Cardiac muscle cell (in vitro differentiated cells and primary cell): Measurements from ENCODE around the gene BASP1. TPM values are rescaled to one million over a fixed set of nuclear protein-coding genes. Genes with fewer than 3 reads are reported as not detected.

Source experiments
- DNase-seq, 2 donors: peaks; one replicate each; pipeline versions ENCODE4 v3.0.0 to v3.0.0-alpha.2; 2010 to 2017; ENCODE audit warnings: low read depth in 1 of 2, low spot score in 1 of 2
- H3K27ac ChIP-seq: fragments of 200-600 bp; sonication (generic); 2 replicates; pipeline ENCODE4 v1.5.1; 2016
- H3K27me3 ChIP-seq: fragments of 200-600 bp; sonication (generic); 2 replicates; pipeline ENCODE4 v1.6.0; 2016; ENCODE audit warnings: control low read depth
- H3K36me3 ChIP-seq: fragments of 200-600 bp; sonication (generic); 2 replicates; pipeline ENCODE4 v1.5.1; 2016; ENCODE audit warnings: control low read depth
- H3K4me1 ChIP-seq: fragments of 200-600 bp; sonication (generic); 2 replicates; pipeline ENCODE4 v1.8.1; 2017; ENCODE audit warnings: low read depth, mild to moderate bottlenecking, mixed run types
- H3K4me3 ChIP-seq: fragments of 200-600 bp; sonication (generic); 2 replicates; pipeline ENCODE4 v1.5.1; 2016; ENCODE audit warnings: mild to moderate bottlenecking
- H3K9me3 ChIP-seq: fragments of 200-600 bp; sonication (generic); 2 replicates; pipeline ENCODE4 v1.5.1; 2017; ENCODE audit warnings: low read depth, mild to moderate bottlenecking, control low read depth
- polyA plus RNA-seq: library from polyadenylated mRNA; unstranded; fragments of >200 nt; fragmentation: Nextera tagmentation; extraction: Ambion mirVana; gene quantifications from 2 replicates; pipeline ENCODE4 v1.2.1, GENCODE V29; 2016
- total RNA-seq: library from RNA; depleted of rRNA; stranded (reverse); fragments of >200 nt; gene quantifications from 2 replicates; pipeline ENCODE4 v1.2.3, GENCODE V29; 2016
- TF ChIP-seq, protein P1 (sequence below): IDR thresholded peaks from 2 replicates; pipeline ENCODE4 v1.5.1; 2012; ENCODE audit warnings: low read depth, mild to moderate bottlenecking, low read length

BASP1 gene
- total and polyA plus RNA-seq, 2 experiments from 2014 or later: 91.2 to 129 TPM

DNA sequence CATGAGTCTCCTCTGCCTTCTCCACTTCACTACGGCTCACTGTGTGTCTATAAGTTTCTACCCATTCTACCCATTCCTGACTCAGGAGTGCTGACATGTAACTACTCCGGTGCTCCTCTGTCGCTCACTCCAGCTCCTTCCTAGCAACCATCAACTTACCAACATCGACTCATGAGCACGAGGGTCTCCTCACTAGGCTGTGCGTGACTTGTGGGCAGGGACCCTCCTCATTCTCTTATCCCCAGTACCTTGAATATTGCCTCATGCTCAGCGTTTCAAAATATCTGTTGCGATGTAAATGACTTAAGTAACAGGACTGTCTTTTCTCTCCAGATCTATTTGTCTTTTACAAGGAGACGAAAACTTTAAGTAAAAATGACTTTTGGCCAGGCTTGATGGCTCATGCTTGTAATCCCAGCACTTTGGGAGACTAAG, 73.1 kb downstream of the BASP1 start:
- TF ChIP-seq, protein P1, sequence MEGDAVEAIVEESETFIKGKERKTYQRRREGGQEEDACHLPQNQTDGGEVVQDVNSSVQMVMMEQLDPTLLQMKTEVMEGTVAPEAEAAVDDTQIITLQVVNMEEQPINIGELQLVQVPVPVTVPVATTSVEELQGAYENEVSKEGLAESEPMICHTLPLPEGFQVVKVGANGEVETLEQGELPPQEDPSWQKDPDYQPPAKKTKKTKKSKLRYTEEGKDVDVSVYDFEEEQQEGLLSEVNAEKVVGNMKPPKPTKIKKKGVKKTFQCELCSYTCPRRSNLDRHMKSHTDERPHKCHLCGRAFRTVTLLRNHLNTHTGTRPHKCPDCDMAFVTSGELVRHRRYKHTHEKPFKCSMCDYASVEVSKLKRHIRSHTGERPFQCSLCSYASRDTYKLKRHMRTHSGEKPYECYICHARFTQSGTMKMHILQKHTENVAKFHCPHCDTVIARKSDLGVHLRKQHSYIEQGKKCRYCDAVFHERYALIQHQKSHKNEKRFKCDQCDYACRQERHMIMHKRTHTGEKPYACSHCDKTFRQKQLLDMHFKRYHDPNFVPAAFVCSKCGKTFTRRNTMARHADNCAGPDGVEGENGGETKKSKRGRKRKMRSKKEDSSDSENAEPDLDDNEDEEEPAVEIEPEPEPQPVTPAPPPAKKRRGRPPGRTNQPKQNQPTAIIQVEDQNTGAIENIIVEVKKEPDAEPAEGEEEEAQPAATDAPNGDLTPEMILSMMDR: no peak
- Histone ChIP-seq H3K4me3 (no peak overlapping the region), H3K27me3 (no peaks in the 10 kb centered on the region), H3K27ac (no peak overlapping the region), H3K9me3 (no peaks in the 10 kb centered on the region), H3K36me3 (no peaks in the 10 kb centered on the region), H3K4me1 (peaks cover 2% of the 10 kb centered on the region)
- no peak for DNase-seq

- H3K4me1 ChIP-seq: peaks cover 2% of the 10 kb centered on the region
- H3K36me3 ChIP-seq: no peaks in the 10 kb centered on the region
- no peaks in the 10 kb centered on the region for H3K27me3 ChIP-seq
- TF ChIP-seq, protein P1: no peak
- no peak overlapping the region for H3K4me3 ChIP-seq
- H3K27ac ChIP-seq: no peak overlapping the region
- no peaks in the 10 kb centered on the region for H3K9me3 ChIP-seq
- no peak for DNase-seq
These were observed 75.1 kb downstream of the BASP1 start for GRCh38 chr5:17292434-17293015.

GRCh38 chr5:17294639-17295311, 77.3 kb downstream of the BASP1 start:
- DNase-seq: no peak
- Histone ChIP-seq H3K27ac (no peak overlapping the region), H3K4me1 (peaks cover 2% of the 10 kb centered on the region), H3K27me3 (no peaks in the 10 kb centered on the region), H3K4me3 (no peak overlapping the region), H3K36me3 (no peaks in the 10 kb centered on the region), H3K9me3 (no peaks in the 10 kb centered on the region)
- TF ChIP-seq, protein P1: no peak

DNA sequence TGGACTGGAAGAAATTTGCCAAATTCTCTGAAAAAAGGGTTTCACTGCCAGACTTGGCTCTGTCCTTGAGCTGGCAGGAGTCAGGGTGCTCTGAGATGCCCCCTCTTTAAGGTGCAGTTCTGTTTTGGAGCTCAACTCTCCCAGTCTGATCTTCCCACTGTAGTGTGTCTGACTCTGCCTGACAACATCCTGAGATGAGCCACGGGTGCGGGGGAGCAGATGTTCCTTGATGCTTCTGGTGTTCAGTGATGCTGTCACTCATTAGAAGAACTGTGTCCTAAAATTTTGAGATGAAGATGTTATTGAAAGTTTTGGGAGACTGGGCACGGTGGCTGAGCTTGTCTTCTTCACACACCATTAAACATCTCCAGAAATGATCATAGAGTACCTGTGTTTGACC, 78.2 kb downstream of the BASP1 start:
- no peaks in the 10 kb centered on the region for H3K9me3 ChIP-seq
- TF ChIP-seq, protein P1: no peak

GRCh38 chr5:17302106-17302505, 84.7 kb downstream of the BASP1 start:
- Histone ChIP-seq H3K4me1 (peaks cover 9% of the 10 kb centered on the region), H3K27ac (no peak overlapping the region)
- no peak for DNase-seq

More for the DNA sequence above, 78.2 kb downstream of the BASP1 start:
- Histone ChIP-seq H3K27ac (no peak overlapping the region), H3K27me3 (no peaks in the 10 kb centered on the region), H3K4me3 (no peak overlapping the region), H3K36me3 (no peaks in the 10 kb centered on the region), H3K4me1 (no peaks in the 10 kb centered on the region)
- no peak for DNase-seq

More at GRCh38 chr5:17302106-17302505, 84.7 kb downstream of the BASP1 start:
- H3K4me3 ChIP-seq: no peak overlapping the region
- no peaks in the 10 kb centered on the region for H3K27me3 ChIP-seq
- TF ChIP-seq, protein P1: no peak
- no peaks in the 10 kb centered on the region for H3K9me3 ChIP-seq
- H3K36me3 ChIP-seq: no peaks in the 10 kb centered on the region
